ENCODE results near the gene GRK5. TPM values are rescaled to one million over a fixed set of nuclear protein-coding genes. Genes with fewer than 3 reads are reported as not detected.

The GRK5 gene
- total RNA-seq, 1 experiment from 2014 or later = 1.2 TPM

DNA sequence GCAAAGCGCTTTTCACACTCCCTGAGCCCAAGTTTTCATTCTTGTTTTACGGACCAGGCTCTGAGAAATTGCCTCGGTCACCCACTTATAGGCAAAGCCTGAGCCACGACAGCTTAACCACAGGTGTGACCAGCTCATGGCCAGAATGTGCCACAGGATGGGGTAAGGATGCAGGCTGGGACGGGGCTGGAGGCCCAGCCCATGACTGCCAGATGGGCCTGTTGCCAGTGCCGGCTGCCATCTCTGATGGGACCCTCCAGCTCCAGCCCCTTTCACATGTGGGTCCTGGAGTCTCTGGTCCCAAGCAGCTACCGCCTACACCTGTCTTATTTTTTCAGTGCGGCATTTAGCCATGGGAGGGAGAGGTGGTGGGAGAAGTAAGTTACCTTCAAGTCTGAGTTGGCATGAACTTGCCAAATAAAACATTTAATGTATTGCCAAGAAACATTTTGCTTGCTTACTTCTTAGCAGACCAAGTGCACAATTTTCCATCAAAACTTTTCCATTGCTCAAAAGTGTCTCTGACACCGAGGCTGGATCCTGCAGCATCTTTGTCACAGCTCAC, 142.6 kb downstream of the GRK5 start:
- H3K4me2 ChIP-seq (ENCODE audit: insufficient read depth, insufficient read length, low read length) = no peak overlapping the region
- DNase-seq = no peak
- no peak overlapping the region for H3K23ac ChIP-seq (ENCODE audit: insufficient read length, low read depth, low read length)
- no peak overlapping the region for H3K18ac ChIP-seq (ENCODE audit: insufficient read length, low read depth, low read length)
- Mint-ChIP-seq H3K36me3 (ENCODE audit: insufficient read depth in 1 of 3, low read depth in 3 of 3) (0 out of 7 replicates have a peak, but pooled peaks cover 0 to 1% (median 0%) of the 10 kb centered on the region in 3 experiments), H3K27me3 (ENCODE audit: low read depth) (no peaks in the 10 kb centered on the region; the same call in 1 of the 2 replicates), H3K4me1 (peaks cover 4 to 8% of the 10 kb centered on the region in 2 experiments; a peak in 2 of 4 replicates), H3K4me3 (no peak overlapping the region), H3K9me3 (peaks cover 5 to 9% of the 10 kb centered on the region in 2 experiments; a peak in 4 of 5 replicates), H3K27ac (no peak overlapping the region)
- no peaks in the 10 kb centered on the region for H3K79me1 ChIP-seq (ENCODE audit: insufficient read depth, low read depth, low read length, poor library complexity, severe bottlenecking)
- no peak overlapping the region for H3K9ac ChIP-seq (ENCODE audit: extremely low read depth, insufficient read length, low read length)
- H2AFZ ChIP-seq (ENCODE audit: low read length) = no peak overlapping the region
- H3K4ac ChIP-seq (ENCODE audit: low read depth, low read length) = no peak overlapping the region
- H3K27me3 ChIP-seq (ENCODE audit: insufficient read depth, low read length) = no peaks in the 10 kb centered on the region
- no peaks in the 10 kb centered on the region for H3K4me1 ChIP-seq (ENCODE audit: insufficient read depth, low read length)
- H3K27ac ChIP-seq (ENCODE audit: insufficient read length, low read depth, low read length) = no peak overlapping the region
- no peak overlapping the region for H3T11ph ChIP-seq (ENCODE audit: low read length)
- no peak overlapping the region for H2AK5ac ChIP-seq (ENCODE audit: insufficient read length, low read length)
- no peak overlapping the region for H2BK120ac ChIP-seq (ENCODE audit: low read depth, low read length, poor library complexity, severe bottlenecking)
- H3K23me2 ChIP-seq (ENCODE audit: insufficient read length, low read depth, low read length, poor library complexity, severe bottlenecking) = no peaks in the 10 kb centered on the region
- no peaks in the 10 kb centered on the region for H4K20me1 ChIP-seq (ENCODE audit: control insufficient read depth, insufficient read depth, insufficient read length)
- no peak overlapping the region for H4K8ac ChIP-seq (replicated peaks; ENCODE audit: insufficient read length, low read depth, low read length)
- no peak overlapping the region for H2BK5ac ChIP-seq (ENCODE audit: insufficient read length, low read length)
- no peaks in the 10 kb centered on the region for H3K9me3 ChIP-seq (ENCODE audit: control insufficient read depth, low read depth, low read length)
- TF ChIP-seq, protein P1, sequence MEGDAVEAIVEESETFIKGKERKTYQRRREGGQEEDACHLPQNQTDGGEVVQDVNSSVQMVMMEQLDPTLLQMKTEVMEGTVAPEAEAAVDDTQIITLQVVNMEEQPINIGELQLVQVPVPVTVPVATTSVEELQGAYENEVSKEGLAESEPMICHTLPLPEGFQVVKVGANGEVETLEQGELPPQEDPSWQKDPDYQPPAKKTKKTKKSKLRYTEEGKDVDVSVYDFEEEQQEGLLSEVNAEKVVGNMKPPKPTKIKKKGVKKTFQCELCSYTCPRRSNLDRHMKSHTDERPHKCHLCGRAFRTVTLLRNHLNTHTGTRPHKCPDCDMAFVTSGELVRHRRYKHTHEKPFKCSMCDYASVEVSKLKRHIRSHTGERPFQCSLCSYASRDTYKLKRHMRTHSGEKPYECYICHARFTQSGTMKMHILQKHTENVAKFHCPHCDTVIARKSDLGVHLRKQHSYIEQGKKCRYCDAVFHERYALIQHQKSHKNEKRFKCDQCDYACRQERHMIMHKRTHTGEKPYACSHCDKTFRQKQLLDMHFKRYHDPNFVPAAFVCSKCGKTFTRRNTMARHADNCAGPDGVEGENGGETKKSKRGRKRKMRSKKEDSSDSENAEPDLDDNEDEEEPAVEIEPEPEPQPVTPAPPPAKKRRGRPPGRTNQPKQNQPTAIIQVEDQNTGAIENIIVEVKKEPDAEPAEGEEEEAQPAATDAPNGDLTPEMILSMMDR (conservative IDR thresholded peaks at IDR 0.05) = no peak
- WGBS (ENCODE audit: extremely low coverage, insufficient read length, low lambda C conversion rate) = no CpG with 5 or more reads among the region's 9 CpGs
- no peak overlapping the region for H2BK15ac ChIP-seq (ENCODE audit: low read depth, low read length)
- no peak overlapping the region for H3K14ac ChIP-seq (ENCODE audit: insufficient read depth, low read length)
- no peak overlapping the region for H3K56ac ChIP-seq (ENCODE audit: insufficient read length, low read depth, low read length)
- no peak overlapping the region for H4K91ac ChIP-seq (ENCODE audit: insufficient read length, low read depth, low read length)
- no peak overlapping the region for H2BK12ac ChIP-seq (ENCODE audit: insufficient read length, low read depth, low read length)
- no peak overlapping the region for H2BK20ac ChIP-seq (ENCODE audit: low read depth, low read length, poor library complexity, severe bottlenecking)
- no peak overlapping the region for H4K5ac ChIP-seq (ENCODE audit: insufficient read length, low read depth, low read length)
- H3K79me2 ChIP-seq (ENCODE audit: insufficient read depth, low read length) = no peaks in the 10 kb centered on the region

Measured in H9 (cell line).